Measurements from ENCODE around the gene KRAS. TPM values are rescaled to one million over a fixed set of nuclear protein-coding genes. Genes with fewer than 3 reads are reported as not detected.

The KRAS gene
- total RNA-seq, 4 donors from 2014 or later: 29.0 to 37.0 (median 34.1) TPM

GRCh38 chr12:25278269-25278668, 27.5 kb upstream of the KRAS start:
- WGBS: 93% methylated on average over 6 of the region's 6 CpGs
- Histone ChIP-seq H3K36me3 (no peaks in the 10 kb centered on the region), H3K9me3 (no peaks in the 10 kb centered on the region), H3K4me3 (no peak overlapping the region), H3K27ac (replicated peaks in 1 of 4) (no peak overlapping the region), H3K4me1 (peaks cover 0 to 59% (median 56%) of the 10 kb centered on the region in 4 donors), H3K27me3 (no peaks in the 10 kb centered on the region)
- intact Hi-C loops (cut with DNase I): no loop called here
- no peak for DNase-seq (ENCODE audit: extremely low spot score)
- TF ChIP-seq POLR2A (IDR thresholded peaks at IDR 0.05; ENCODE audit: low read depth): no peak
- no peak for TF ChIP-seq EP300 (IDR thresholded peaks at IDR 0.05)
- no peak for TF ChIP-seq CTCF (IDR thresholded peaks at IDR 0.05)

GRCh38 chr12:25276199-25276937, 25.6 kb upstream of the KRAS start:
- no peak overlapping the region for H3K4me3 ChIP-seq
- H3K9me3 ChIP-seq: no peaks in the 10 kb centered on the region
- WGBS: 68% methylated on average over 4 of the region's 4 CpGs
- no peak for DNase-seq (ENCODE audit: extremely low spot score)
- TF ChIP-seq POLR2AphosphoS5 (IDR thresholded peaks at IDR 0.05): peak; percentile 29 to 63
- no peak for TF ChIP-seq POLR2A (IDR thresholded peaks at IDR 0.05; ENCODE audit: low read depth)
- no peak for TF ChIP-seq EP300 (IDR thresholded peaks at IDR 0.05)
- no peak for TF ChIP-seq CTCF (IDR thresholded peaks at IDR 0.05)
- H3K27me3 ChIP-seq: no peaks in the 10 kb centered on the region
- H3K27ac ChIP-seq (replicated peaks in 1 of 4): peak overlapping the region; percentile 40 to 70 (median 60)
- H3K4me1 ChIP-seq: peaks cover 0 to 47% (median 42%) of the 10 kb centered on the region in 4 donors
- intact Hi-C loops (cut with DNase I): no loop called here
- H3K36me3 ChIP-seq: no peaks in the 10 kb centered on the region

GRCh38 chr12:25271486-25272098, 20.9 kb upstream of the KRAS start:
- 80% methylated on average over 4 of the region's 4 CpGs for WGBS
- H3K36me3 ChIP-seq: no peaks in the 10 kb centered on the region
- no peak for DNase-seq (ENCODE audit: extremely low spot score)
- TF ChIP-seq POLR2A (IDR thresholded peaks at IDR 0.05; ENCODE audit: low read depth): no peak
- no peak for TF ChIP-seq POLR2AphosphoS5 (IDR thresholded peaks at IDR 0.05)
- no peak for TF ChIP-seq CTCF (IDR thresholded peaks at IDR 0.05)
- no peak for TF ChIP-seq EP300 (IDR thresholded peaks at IDR 0.05)
- no peaks in the 10 kb centered on the region for H3K9me3 ChIP-seq
- no peaks in the 10 kb centered on the region for H3K27me3 ChIP-seq
- peaks cover 0 to 46% (median 43%) of the 10 kb centered on the region in 4 donors for H3K4me1 ChIP-seq
- intact Hi-C loops (cut with DNase I): no loop called here
- no peak overlapping the region for H3K27ac ChIP-seq (replicated peaks in 1 of 4)
- H3K4me3 ChIP-seq: no peak overlapping the region

- Histone ChIP-seq H3K4me1 (peaks cover 0 to 33% (median 29%) of the 10 kb centered on the region in 4 donors), H3K36me3 (no peaks in the 10 kb centered on the region), H3K9me3 (no peaks in the 10 kb centered on the region), H3K27ac (replicated peaks in 1 of 4) (peak overlapping the region in 1 of 4 donors; percentile 9), H3K4me3 (no peak overlapping the region), H3K27me3 (no peaks in the 10 kb centered on the region)
- DNase-seq (ENCODE audit: extremely low spot score): no peak
- intact Hi-C loops (cut with DNase I): no loop called here
- 81% methylated on average over 2 of the region's 2 CpGs for WGBS
- TF ChIP-seq CTCF (IDR thresholded peaks at IDR 0.05): no peak
- TF ChIP-seq POLR2A (IDR thresholded peaks at IDR 0.05; ENCODE audit: low read depth): no peak
- no peak for TF ChIP-seq EP300 (IDR thresholded peaks at IDR 0.05)
- TF ChIP-seq POLR2AphosphoS5 (IDR thresholded peaks at IDR 0.05): no peak
Observed at GRCh38 chr12:25269701-25270100, 19.0 kb upstream of the KRAS start.
